H9 (cell line): Measurements from ENCODE around the gene TENM4. TPM values are rescaled to one million over a fixed set of nuclear protein-coding genes. Genes with fewer than 3 reads are reported as not detected.

Experiments used
- DNase-seq: peaks from one replicate; pipeline ENCODE4 v3.0.0-alpha.2; 2017
- H2AFZ ChIP-seq: one replicate; pipeline ENCODE4 v1.6.1; 2013; ENCODE audit warnings: mild to moderate bottlenecking, low read length, control low read depth, moderate library complexity
- H2AK5ac ChIP-seq: 2 replicates; pipeline ENCODE4 v1.6.1; 2013; ENCODE audit warnings: low read length, control low read depth, mixed read lengths; ENCODE audit not compliant: insufficient read length
- H2BK120ac ChIP-seq: one replicate; pipeline ENCODE4 v1.6.1; 2013; ENCODE audit warnings: low read depth, mild to moderate bottlenecking, low read length, control low read depth, inconsistent platforms; ENCODE audit not compliant: poor library complexity, severe bottlenecking
- H2BK12ac ChIP-seq: 2 replicates; pipeline ENCODE4 v1.6.1; 2013; ENCODE audit warnings: low read length, control low read depth, mixed read lengths, low read depth; ENCODE audit not compliant: insufficient read length
- H2BK15ac ChIP-seq: 2 replicates; pipeline ENCODE4 v1.6.1; 2013; ENCODE audit warnings: low read depth, low read length, control low read depth
- H2BK20ac ChIP-seq: one replicate; pipeline ENCODE4 v1.6.1; 2013; ENCODE audit warnings: low read depth, mild to moderate bottlenecking, low read length, control low read depth, inconsistent platforms; ENCODE audit not compliant: poor library complexity, severe bottlenecking
- H2BK5ac ChIP-seq: 2 replicates; pipeline ENCODE4 v1.6.1; 2013; ENCODE audit warnings: low read length, control low read depth, mixed read lengths; ENCODE audit not compliant: insufficient read length
- H3K14ac ChIP-seq: 2 replicates; pipeline ENCODE4 v1.6.1; 2013; ENCODE audit warnings: low read length, control low read depth; ENCODE audit not compliant: insufficient read depth
- H3K18ac ChIP-seq: 2 replicates; pipeline ENCODE4 v1.6.1; 2013; ENCODE audit warnings: low read depth, mild to moderate bottlenecking, mixed read lengths, low read length, control low read depth; ENCODE audit not compliant: insufficient read length
- H3K23ac ChIP-seq: 2 replicates; pipeline ENCODE4 v1.6.1; 2013; ENCODE audit warnings: low read length, control low read depth, mixed read lengths, low read depth; ENCODE audit not compliant: insufficient read length
- H3K23me2 ChIP-seq: 2 replicates; pipeline ENCODE4 v1.6.1; 2013; ENCODE audit warnings: low read depth, mild to moderate bottlenecking, mixed read lengths, low read length, control low read depth; ENCODE audit not compliant: insufficient read length, poor library complexity, severe bottlenecking
- H3K27ac ChIP-seq: 2 replicates; pipeline ENCODE4 v1.5.1; 2013; ENCODE audit warnings: low read length, control low read depth, mixed read lengths, low read depth; ENCODE audit not compliant: insufficient read length
- H3K27me3 ChIP-seq: 2 replicates; pipeline ENCODE4 v1.6.1; 2013; ENCODE audit warnings: low read length, control low read depth, inconsistent platforms; ENCODE audit not compliant: insufficient read depth
- H3K4ac ChIP-seq: 2 replicates; pipeline ENCODE4 v1.6.1; 2013; ENCODE audit warnings: low read depth, mild to moderate bottlenecking, control low read depth, inconsistent platforms, low read length, moderate library complexity
- H3K4me1 ChIP-seq: 2 replicates; pipeline ENCODE4 v1.6.1; 2013; ENCODE audit warnings: low read length, control low read depth, inconsistent platforms; ENCODE audit not compliant: insufficient read depth
- H3K4me2 ChIP-seq: 2 replicates; pipeline ENCODE4 v1.6.1; 2013; ENCODE audit warnings: low read length, control low read depth, mixed read lengths; ENCODE audit not compliant: insufficient read length, insufficient read depth
- H3K56ac ChIP-seq: 2 replicates; pipeline ENCODE4 v1.6.1; 2013; ENCODE audit warnings: low read depth, mild to moderate bottlenecking, mixed read lengths, low read length, control low read depth; ENCODE audit not compliant: insufficient read length
- H3K79me1 ChIP-seq: 2 replicates; pipeline ENCODE4 v1.6.1; 2013; ENCODE audit warnings: low read depth, mild to moderate bottlenecking, moderate library complexity, low read length, control low read depth, inconsistent platforms; ENCODE audit not compliant: insufficient read depth, poor library complexity, severe bottlenecking
- H3K79me2 ChIP-seq: 2 replicates; pipeline ENCODE4 v1.6.1; 2013; ENCODE audit warnings: low read length, control low read depth, inconsistent platforms; ENCODE audit not compliant: insufficient read depth
- H3K9ac ChIP-seq: 2 replicates; pipeline ENCODE4 v1.6.1; 2013; ENCODE audit warnings: low read length, control low read depth, mixed read lengths; ENCODE audit not compliant: insufficient read length; ENCODE audit errors: extremely low read depth
- H3K9me3 ChIP-seq: one replicate; pipeline ENCODE4 v1.6.1; 2013; ENCODE audit warnings: low read depth, low read length, inconsistent platforms; ENCODE audit not compliant: control insufficient read depth
- H3T11ph ChIP-seq: one replicate; pipeline ENCODE4 v1.6.1; 2013; ENCODE audit warnings: mild to moderate bottlenecking, low read length, control low read depth, inconsistent platforms
- H4K20me1 ChIP-seq: one replicate; pipeline ENCODE4 v1.6.1; 2013; ENCODE audit not compliant: control insufficient read depth, insufficient read length, insufficient read depth
- H4K5ac ChIP-seq: 2 replicates; pipeline ENCODE4 v1.6.1; 2013; ENCODE audit warnings: low read depth, mild to moderate bottlenecking, mixed read lengths, low read length, control low read depth; ENCODE audit not compliant: insufficient read length
- H4K8ac ChIP-seq: replicated peaks from 2 replicates; pipeline ENCODE4 v1.6.1; 2013; ENCODE audit warnings: low read length, control low read depth, mixed read lengths, low read depth; ENCODE audit not compliant: insufficient read length
- H4K91ac ChIP-seq: 2 replicates; pipeline ENCODE4 v1.6.1; 2013; ENCODE audit warnings: low read depth, mild to moderate bottlenecking, moderate library complexity, mixed read lengths, low read length, control low read depth; ENCODE audit not compliant: insufficient read length
- H3K27ac Mint-ChIP-seq, 3 experiments: 2 replicates in 2 of 3; 3 replicates in 1 of 3; pipeline ENCODE4 v1.8.0; 2020 to 2021; ENCODE audit warnings: mixed read lengths in 3 of 3, mild to moderate bottlenecking in 1 of 3, moderate library complexity in 1 of 3
- H3K27me3 Mint-ChIP-seq: 2 replicates; pipeline ENCODE4 v1.8.0; 2021; ENCODE audit warnings: low read depth, mild to moderate bottlenecking, moderate library complexity, mixed read lengths
- H3K36me3 Mint-ChIP-seq, 3 experiments: 2 replicates in 2 of 3; 3 replicates in 1 of 3; pipeline ENCODE4 v1.8.0; 2020 to 2021; ENCODE audit warnings: low read depth in 3 of 3, mixed read lengths in 3 of 3; ENCODE audit not compliant: insufficient read depth in 1 of 3
- H3K4me1 Mint-ChIP-seq, 2 experiments: 2 replicates each; pipeline ENCODE4 v1.8.0; 2020; ENCODE audit warnings: mixed read lengths in 2 of 2
- H3K4me3 Mint-ChIP-seq, 2 experiments: 2 replicates in 1 of 2; 3 replicates in 1 of 2; pipeline ENCODE4 v1.8.0; 2020 to 2021; ENCODE audit warnings: mild to moderate bottlenecking in 2 of 2, mixed read lengths in 2 of 2, moderate library complexity in 1 of 2
- H3K9me3 Mint-ChIP-seq, 2 experiments: 2 replicates in 1 of 2; 3 replicates in 1 of 2; pipeline ENCODE4 v1.8.0; 2020; ENCODE audit warnings: mild to moderate bottlenecking in 2 of 2, mixed read lengths in 2 of 2, moderate library complexity in 1 of 2
- WGBS: extraction: QIAGEN DNeasy Blood & Tissue Kit; methylation state at CpG from one replicate; pipeline ENCODE4 v1.1.7; 2013; ENCODE audit warnings: missing lambda C conversion rate, low lambda C conversion rate, mixed read lengths; ENCODE audit not compliant: insufficient read length; ENCODE audit errors: extremely low coverage; 5-methylcytosine and 5-hydroxymethylcytosine counted together
- total RNA-seq: library from RNA; stranded (reverse); gene quantifications from 2 replicates; pipeline ENCODE4 v1.2.1, GENCODE V29; 2021
- TF ChIP-seq, protein P1 (sequence below): fragments of 200-600 bp; sonication (generic); conservative IDR thresholded peaks from 3 replicates; pipeline ENCODE4 v1.8.0; 2021; ENCODE audit warnings: antibody characterized with exemption, mild to moderate bottlenecking

Gene TENM4
- total RNA-seq, 1 experiment from 2014 or later = 4.6 TPM

DNA sequence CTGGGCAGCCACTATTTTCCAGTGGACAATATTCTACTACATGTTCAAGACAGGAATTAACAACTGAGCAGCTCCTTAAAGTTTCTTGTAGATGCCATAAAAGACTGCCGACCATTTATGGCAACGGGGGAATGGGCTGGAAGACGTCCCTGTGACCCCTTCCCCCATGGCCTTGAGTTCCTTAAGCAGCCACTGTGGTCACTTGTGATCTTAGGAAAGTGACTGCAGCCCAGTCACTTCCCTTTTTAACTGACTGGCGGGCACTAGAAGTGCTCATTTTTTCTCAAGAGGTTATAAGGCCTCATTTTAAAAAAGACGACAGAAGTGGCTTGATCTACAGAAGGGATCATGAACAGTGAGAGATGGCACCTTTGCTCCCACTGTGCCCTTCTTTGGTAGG, 713.0 kb downstream of the TENM4 start:
- peaks cover 4 to 5% of the 10 kb centered on the region in 2 experiments; a peak in 3 of 4 replicates for H3K4me1 Mint-ChIP-seq
- Histone ChIP-seq H3K9me3 (no peaks in the 10 kb centered on the region), H2AK5ac (no peak overlapping the region), H2BK12ac (no peak overlapping the region), H3K9ac (no peak overlapping the region), H4K20me1 (no peaks in the 10 kb centered on the region), H3K27ac (no peak overlapping the region), H3T11ph (no peak overlapping the region), H3K4me2 (no peak overlapping the region), H3K18ac (no peak overlapping the region), H3K4me1 (no peaks in the 10 kb centered on the region), H2BK120ac (no peak overlapping the region), H3K23me2 (no peaks in the 10 kb centered on the region), H3K79me1 (no peaks in the 10 kb centered on the region), H3K79me2 (no peaks in the 10 kb centered on the region), H3K56ac (no peak overlapping the region), H2BK20ac (no peak overlapping the region), H4K5ac (no peak overlapping the region), H2BK15ac (no peak overlapping the region), H3K14ac (no peak overlapping the region), H3K27me3 (no peaks in the 10 kb centered on the region), H2BK5ac (no peak overlapping the region), H2AFZ (no peak overlapping the region), H4K8ac (no peak overlapping the region), H4K91ac (no peak overlapping the region), H3K23ac (no peak overlapping the region), H3K4ac (no peak overlapping the region)
- TF ChIP-seq, protein P1, sequence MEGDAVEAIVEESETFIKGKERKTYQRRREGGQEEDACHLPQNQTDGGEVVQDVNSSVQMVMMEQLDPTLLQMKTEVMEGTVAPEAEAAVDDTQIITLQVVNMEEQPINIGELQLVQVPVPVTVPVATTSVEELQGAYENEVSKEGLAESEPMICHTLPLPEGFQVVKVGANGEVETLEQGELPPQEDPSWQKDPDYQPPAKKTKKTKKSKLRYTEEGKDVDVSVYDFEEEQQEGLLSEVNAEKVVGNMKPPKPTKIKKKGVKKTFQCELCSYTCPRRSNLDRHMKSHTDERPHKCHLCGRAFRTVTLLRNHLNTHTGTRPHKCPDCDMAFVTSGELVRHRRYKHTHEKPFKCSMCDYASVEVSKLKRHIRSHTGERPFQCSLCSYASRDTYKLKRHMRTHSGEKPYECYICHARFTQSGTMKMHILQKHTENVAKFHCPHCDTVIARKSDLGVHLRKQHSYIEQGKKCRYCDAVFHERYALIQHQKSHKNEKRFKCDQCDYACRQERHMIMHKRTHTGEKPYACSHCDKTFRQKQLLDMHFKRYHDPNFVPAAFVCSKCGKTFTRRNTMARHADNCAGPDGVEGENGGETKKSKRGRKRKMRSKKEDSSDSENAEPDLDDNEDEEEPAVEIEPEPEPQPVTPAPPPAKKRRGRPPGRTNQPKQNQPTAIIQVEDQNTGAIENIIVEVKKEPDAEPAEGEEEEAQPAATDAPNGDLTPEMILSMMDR = no peak
- no peak overlapping the region for H3K4me3 Mint-ChIP-seq
- no peak for DNase-seq
- H3K27ac Mint-ChIP-seq = peak overlapping the region in 1 of 3 experiments; percentile 56; a peak in 1 of 7 replicates
- no peaks in the 10 kb centered on the region; a peak in 1 of 5 replicates for H3K9me3 Mint-ChIP-seq
- peaks cover 2% of the 10 kb centered on the region for H3K27me3 Mint-ChIP-seq
- no peaks in the 10 kb centered on the region for H3K36me3 Mint-ChIP-seq
- WGBS = no CpG with 5 or more reads among the region's 5 CpGs
